HepG2 (cell line): ENCODE data around the gene CATSPERD. TPM values are rescaled to one million over a fixed set of nuclear protein-coding genes. Genes with fewer than 3 reads are reported as not detected.

ENCODE experiments used
- BCL6 ChIP-seq: IDR thresholded peaks from 2 replicates; pipeline ENCODE4 v1.6.1; 2016; ENCODE audit warnings: missing genetic modification reagents, missing compliant biosample characterization
- HNF1A ChIP-seq, 2 experiments: sonication (generic) in 1 of 2; formaldehyde crosslinking in 1 of 2; IDR thresholded peaks; 2 replicates each; pipeline versions ENCODE4 v1.4.0 to v1.6.1; 2016 to 2020; ENCODE audit warnings: borderline replicate concordance in 1 of 2, low read depth in 1 of 2, mild to moderate bottlenecking in 1 of 2, missing genetic modification reagents in 1 of 2
- HNF1B ChIP-seq: sonication (generic); formaldehyde crosslinking; IDR thresholded peaks from 2 replicates; pipeline ENCODE4 v1.5.1; 2020; ENCODE audit warnings: mild to moderate bottlenecking, moderate library complexity, missing genetic modification reagents
- JUNB ChIP-seq: sonication (generic); formaldehyde crosslinking; IDR thresholded peaks from 2 replicates; pipeline ENCODE4 v1.8.0; 2022; ENCODE audit warnings: missing genetic modification reagents, mild to moderate bottlenecking, borderline replicate concordance
- KDM5B ChIP-seq: sonication (generic); formaldehyde crosslinking; IDR thresholded peaks from 2 replicates; pipeline ENCODE4 v1.4.0; 2020; ENCODE audit warnings: missing genetic modification reagents, mild to moderate bottlenecking, borderline replicate concordance
- PRDM10 ChIP-seq: sonication (generic); formaldehyde crosslinking; IDR thresholded peaks from 2 replicates; pipeline ENCODE4 v1.4.0; 2020; ENCODE audit warnings: low read depth, missing genetic modification reagents
- RAD51 ChIP-seq: fragments of 450-650 bp; IDR thresholded peaks from 2 replicates; pipeline ENCODE4 v1.6.1; 2016; ENCODE audit warnings: borderline replicate concordance
- SOX6 ChIP-seq, 2 experiments: fragments of 450-650 bp in 1 of 2; sonication (generic) in 1 of 2; formaldehyde crosslinking in 1 of 2; IDR thresholded peaks; 2 replicates each; pipeline versions ENCODE4 v1.4.0 to v1.6.1; 2017 to 2020; ENCODE audit warnings: antibody characterized with exemption in 1 of 2, mild to moderate bottlenecking in 1 of 2, missing genetic modification reagents in 1 of 2
- TFAP4 ChIP-seq: sonication (generic); IDR thresholded peaks from 2 replicates; pipeline ENCODE4 v1.6.1; 2016; ENCODE audit warnings: low read depth, borderline replicate concordance
- XBP1 ChIP-seq: sonication (generic); formaldehyde crosslinking; IDR thresholded peaks from 2 replicates; pipeline ENCODE4 v1.5.0; 2020; ENCODE audit warnings: missing genetic modification reagents
- ZBTB34 ChIP-seq: sonication (generic); formaldehyde crosslinking; IDR thresholded peaks from 2 replicates; pipeline ENCODE4 v1.8.0; 2022; ENCODE audit warnings: mild to moderate bottlenecking, missing genetic modification reagents
- ZNF180 ChIP-seq: sonication (generic); formaldehyde crosslinking; IDR thresholded peaks from 2 replicates; pipeline ENCODE4 v1.4.0; 2020; ENCODE audit warnings: low read depth, missing genetic modification reagents, borderline replicate concordance
- ZNF335 ChIP-seq: sonication (generic); formaldehyde crosslinking; IDR thresholded peaks from 2 replicates; pipeline ENCODE4 v1.4.0; 2020; ENCODE audit warnings: missing genetic modification reagents
- ZNF441 ChIP-seq: sonication (generic); formaldehyde crosslinking; IDR thresholded peaks from 2 replicates; pipeline ENCODE4 v1.7.0; 2021; ENCODE audit warnings: missing genetic modification reagents, borderline replicate concordance
- ZNF605 ChIP-seq: sonication (generic); formaldehyde crosslinking; IDR thresholded peaks from 2 replicates; pipeline ENCODE4 v1.8.0; 2022; ENCODE audit warnings: mild to moderate bottlenecking, missing genetic modification reagents
- ZNF777 ChIP-seq: sonication (generic); formaldehyde crosslinking; IDR thresholded peaks from 2 replicates; pipeline ENCODE4 v1.4.0; 2020; ENCODE audit warnings: missing genetic modification reagents
- polyA plus RNA-seq, 8 experiments: library from polyadenylated mRNA; depleted of rRNA in 3 of 8; stranded (reverse) in 7 of 8; unstranded in 1 of 8; fragments of >200 nt; fragmentation: Illumina TruSeq in 4 of 8; extraction: Trizol in 4 of 8; gene quantifications; 2 replicates each; pipeline versions ENCODE4 v1.2.1 to v1.2.3, GENCODE V29; 2011 to 2016; ENCODE audit warnings: low read depth in 4 of 8, missing spikeins in 1 of 8, mixed read lengths in 1 of 8; ENCODE audit not compliant: insufficient read depth in 1 of 8
- total RNA-seq, 5 experiments: library from RNA; depleted of rRNA; stranded (reverse); fragments of >200 nt; fragmentation: Illumina TruSeq; extraction: Trizol; gene quantifications; 2 replicates each; pipeline ENCODE4 v1.2.3, GENCODE V29; 2016; ENCODE audit warnings: low read depth in 1 of 5

CATSPERD gene
- total and polyA plus RNA-seq, 2 of the 13 experiments (the other 11 are each of a cell fraction or from before 2014, with no cell fraction given) = 0.04 TPM; not detected in 1

GRCh38 chr19:5823579-5824281 is 103.3 kb downstream of the CATSPERD start (continued):
- TF ChIP-seq RAD51 (no peak), ZNF180 (no peak), ZNF441 (CRISPR knock-in tag) (no peak), TFAP4 (no peak), SOX6 (IDR thresholded peaks at IDR 0.05) (no peak), SOX6 (CRISPR knock-in tag; IDR thresholded peaks at IDR 0.05) (0 out of 2 replicates have a peak, but pooled peaks have one; percentile 15), PRDM10 (no peak), ZNF605 (CRISPR knock-in tag) (no peak), KDM5B (CRISPR knock-in tag) (0 out of 2 replicates have a peak, but pooled peaks have one; percentile 40), HNF1A (IDR thresholded peaks at IDR 0.05; ENCODE audit: low read depth) (no peak), HNF1A (CRISPR knock-in tag; IDR thresholded peaks at IDR 0.05; ENCODE audit: borderline replicate concordance) (no peak), ZNF777 (CRISPR knock-in tag) (peak; percentile 55; the same call in 1 of the 2 replicates), ZNF335 (CRISPR knock-in tag) (no peak), ZBTB34 (no peak), BCL6 (CRISPR knock-in tag) (no peak), JUNB (CRISPR knock-in tag) (no peak), HNF1B (CRISPR knock-in tag) (no peak), XBP1 (no peak)
